SK-N-SH (cell line): ENCODE measurements around the gene AGBL5.

Experiments used
- FOXM1 ChIP-seq: IDR thresholded peaks from 2 replicates; pipeline ENCODE4 v1.4.0; 2012; ENCODE audit warnings: low read depth, mild to moderate bottlenecking
- NFIC ChIP-seq: IDR thresholded peaks from 2 replicates; pipeline ENCODE4 v1.4.0; 2012; ENCODE audit warnings: borderline replicate concordance
- POLR2AphosphoS5 ChIP-seq: IDR thresholded peaks from 2 replicates; pipeline ENCODE4 v1.6.1; 2012; ENCODE audit warnings: low read depth, low read length
- TF ChIP-seq, protein P1 (sequence below): fragments of 200-600 bp; sonication (generic); IDR thresholded peaks from 2 replicates; pipeline ENCODE4 v1.6.1; 2017; ENCODE audit warnings: antibody characterized with exemption, mild to moderate bottlenecking, moderate library complexity

DNA sequence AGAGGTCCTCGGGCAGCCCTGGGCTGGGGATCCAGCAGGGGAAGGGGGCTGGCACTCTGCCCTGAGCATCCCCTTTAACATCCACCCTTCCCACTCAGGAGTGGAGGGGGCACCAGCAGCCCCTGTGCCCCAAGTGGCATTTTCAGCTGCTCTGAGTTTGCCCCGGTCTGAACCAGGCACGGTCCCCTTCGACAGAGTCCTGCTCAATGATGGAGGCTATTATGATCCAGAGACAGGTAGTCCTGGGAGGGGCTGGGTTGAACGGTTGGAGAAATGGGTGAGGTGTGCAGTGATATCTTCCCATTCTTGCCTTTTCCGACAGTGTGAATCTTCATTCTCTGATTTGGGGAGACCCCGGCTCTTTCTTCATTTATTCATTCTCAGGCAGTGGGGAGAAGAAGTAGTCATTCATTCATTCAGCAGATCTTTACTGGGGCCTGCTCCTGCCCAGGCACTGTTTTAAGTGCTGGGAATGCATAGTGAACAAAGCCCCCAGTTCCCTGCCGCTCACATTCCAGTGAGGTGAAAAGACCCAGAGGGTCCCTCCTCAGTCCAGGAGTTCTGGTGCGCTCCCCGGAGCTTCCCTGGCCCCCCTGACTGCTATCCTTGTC, 33.7 kb downstream of the AGBL5 start:
- TF ChIP-seq FOXM1 (no peak), POLR2AphosphoS5 (no peak), NFIC (no peak)
- TF ChIP-seq, protein P1, sequence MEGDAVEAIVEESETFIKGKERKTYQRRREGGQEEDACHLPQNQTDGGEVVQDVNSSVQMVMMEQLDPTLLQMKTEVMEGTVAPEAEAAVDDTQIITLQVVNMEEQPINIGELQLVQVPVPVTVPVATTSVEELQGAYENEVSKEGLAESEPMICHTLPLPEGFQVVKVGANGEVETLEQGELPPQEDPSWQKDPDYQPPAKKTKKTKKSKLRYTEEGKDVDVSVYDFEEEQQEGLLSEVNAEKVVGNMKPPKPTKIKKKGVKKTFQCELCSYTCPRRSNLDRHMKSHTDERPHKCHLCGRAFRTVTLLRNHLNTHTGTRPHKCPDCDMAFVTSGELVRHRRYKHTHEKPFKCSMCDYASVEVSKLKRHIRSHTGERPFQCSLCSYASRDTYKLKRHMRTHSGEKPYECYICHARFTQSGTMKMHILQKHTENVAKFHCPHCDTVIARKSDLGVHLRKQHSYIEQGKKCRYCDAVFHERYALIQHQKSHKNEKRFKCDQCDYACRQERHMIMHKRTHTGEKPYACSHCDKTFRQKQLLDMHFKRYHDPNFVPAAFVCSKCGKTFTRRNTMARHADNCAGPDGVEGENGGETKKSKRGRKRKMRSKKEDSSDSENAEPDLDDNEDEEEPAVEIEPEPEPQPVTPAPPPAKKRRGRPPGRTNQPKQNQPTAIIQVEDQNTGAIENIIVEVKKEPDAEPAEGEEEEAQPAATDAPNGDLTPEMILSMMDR = no peak
